Sigmoid colon (tissue), 7 donors: ENCODE measurements around the gene ADAD1. TPM values are rescaled to one million over a fixed set of nuclear protein-coding genes. Genes with fewer than 3 reads are reported as not detected.

Source experiments
- DNase-seq: peaks from one replicate; pipeline ENCODE4 v3.0.0-alpha.2; 2019
- H3K27ac ChIP-seq, 4 donors: fragments of 200-600 bp; sonication (generic); one replicate each; pipeline ENCODE4 v1.5.1; 2016 to 2019; ENCODE audit warnings: mild to moderate bottlenecking in 1 of 4
- H3K27me3 ChIP-seq, 3 donors: fragments of 200-600 bp; sonication (generic); one replicate each; pipeline ENCODE4 v1.5.1; 2019; ENCODE audit warnings: mild to moderate bottlenecking in 1 of 3
- H3K36me3 ChIP-seq, 4 donors: fragments of 200-600 bp; sonication (generic); one replicate each; pipeline ENCODE4 v1.5.1; 2016 to 2019
- H3K4me1 ChIP-seq, 4 donors: fragments of 200-600 bp; sonication (generic); one replicate each; pipeline ENCODE4 v1.5.1; 2017 to 2019
- H3K4me3 ChIP-seq, 4 donors: fragments of 200-600 bp; sonication (generic); one replicate each; pipeline ENCODE4 v1.5.1; 2017 to 2019; ENCODE audit warnings: mild to moderate bottlenecking in 2 of 4, moderate library complexity in 1 of 4
- H3K9me3 ChIP-seq, 4 donors: fragments of 200-600 bp in 3 of 4; sonication (generic) in 3 of 4; one replicate each; pipeline versions ENCODE4 v1.5.1 to v1.6.1; 2013 to 2019
- EP300 ChIP-seq, 4 donors: sonication (generic); formaldehyde crosslinking; IDR thresholded peaks; one replicate each; pipeline ENCODE4 v1.6.1; 2017; ENCODE audit warnings: antibody characterized with exemption in 4 of 4
- POLR2A ChIP-seq, 2 donors: fragments of 450-650 bp; IDR thresholded peaks; one replicate each; pipeline ENCODE4 v1.6.1; 2016; ENCODE audit warnings: antibody characterized with exemption in 2 of 2, mild to moderate bottlenecking in 2 of 2, moderate library complexity in 2 of 2
- POLR2AphosphoS5 ChIP-seq, 4 donors: sonication (generic); formaldehyde crosslinking; IDR thresholded peaks; one replicate each; pipeline ENCODE4 v1.6.1; 2017; ENCODE audit warnings: antibody characterized with exemption in 4 of 4
- WGBS, 2 donors: extraction: QIAGEN DNeasy Blood & Tissue Kit; methylation state at CpG; one replicate each; pipeline ENCODE4 v1.1.7; 2013; 5-methylcytosine and 5-hydroxymethylcytosine counted together
- intact Hi-C: fragments of 100-400 bp; cut with DNase I; formaldehyde crosslinking; loops from one replicate; pipeline ENCODE4 v1.15.1; 2023
- polyA plus RNA-seq, 3 donors: library from polyadenylated mRNA; stranded (reverse); fragments of 200-250 nt; gene quantifications; one replicate each; pipeline ENCODE4 v1.2.3, GENCODE V29; 2013
- total RNA-seq, 4 donors: library from RNA; depleted of rRNA; stranded (reverse); fragments of >200 nt; gene quantifications; one replicate each; pipeline ENCODE4 v1.1.0, GENCODE V29; 2016
- TF ChIP-seq, protein P1 (sequence below), 4 experiments: fragments of 450-650 bp in 3 of 4; fragments of 200-600 bp in 1 of 4; IDR thresholded peaks; one replicate each; pipeline ENCODE4 v1.5.1; 2016 to 2019; ENCODE audit warnings: antibody characterized with exemption in 4 of 4, mild to moderate bottlenecking in 3 of 4, moderate library complexity in 2 of 4
- donor health status: healthy with polysubstance abuse.
- donor health status: Bipolar disorder and iron deficiency.
- donor health status: healthy.

ADAD1 gene
- total and polyA plus RNA-seq, 7 donors, result not detected

DNA sequence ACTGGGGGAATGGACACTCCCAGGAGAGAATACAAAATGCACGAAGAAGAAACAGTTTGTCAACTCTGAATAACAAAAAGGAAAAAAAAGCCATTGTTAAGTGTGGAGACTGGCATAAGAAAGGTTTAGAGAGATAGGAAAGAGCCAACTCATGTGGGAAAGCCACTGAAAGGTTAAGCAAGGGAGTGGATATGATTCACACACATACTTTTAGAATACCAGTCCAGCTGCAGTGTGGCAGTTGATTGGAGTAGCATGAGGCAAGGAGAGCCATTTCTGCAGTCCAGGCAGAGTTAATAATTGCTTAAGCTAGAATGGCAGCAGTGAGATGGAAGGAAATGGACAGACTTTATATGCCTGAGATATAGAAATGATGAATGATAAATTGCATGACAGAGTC lies 36.9 kb upstream of the ADAD1 start:
- Histone ChIP-seq H3K27me3 (no peaks in the 10 kb centered on the region), H3K27ac (no peak overlapping the region), H3K9me3 (no peaks in the 10 kb centered on the region), H3K36me3 (peaks cover 0 to 75% (median 2%) of the 10 kb centered on the region in 4 donors), H3K4me1 (no peaks in the 10 kb centered on the region), H3K4me3 (no peak overlapping the region)
- DNase-seq, result no peak
- intact Hi-C loops, result no loop called here
- TF ChIP-seq POLR2AphosphoS5 (IDR thresholded peaks at IDR 0.05) (no peak), EP300 (IDR thresholded peaks at IDR 0.05) (no peak), POLR2A (IDR thresholded peaks at IDR 0.05) (no peak)
- TF ChIP-seq, protein P1, sequence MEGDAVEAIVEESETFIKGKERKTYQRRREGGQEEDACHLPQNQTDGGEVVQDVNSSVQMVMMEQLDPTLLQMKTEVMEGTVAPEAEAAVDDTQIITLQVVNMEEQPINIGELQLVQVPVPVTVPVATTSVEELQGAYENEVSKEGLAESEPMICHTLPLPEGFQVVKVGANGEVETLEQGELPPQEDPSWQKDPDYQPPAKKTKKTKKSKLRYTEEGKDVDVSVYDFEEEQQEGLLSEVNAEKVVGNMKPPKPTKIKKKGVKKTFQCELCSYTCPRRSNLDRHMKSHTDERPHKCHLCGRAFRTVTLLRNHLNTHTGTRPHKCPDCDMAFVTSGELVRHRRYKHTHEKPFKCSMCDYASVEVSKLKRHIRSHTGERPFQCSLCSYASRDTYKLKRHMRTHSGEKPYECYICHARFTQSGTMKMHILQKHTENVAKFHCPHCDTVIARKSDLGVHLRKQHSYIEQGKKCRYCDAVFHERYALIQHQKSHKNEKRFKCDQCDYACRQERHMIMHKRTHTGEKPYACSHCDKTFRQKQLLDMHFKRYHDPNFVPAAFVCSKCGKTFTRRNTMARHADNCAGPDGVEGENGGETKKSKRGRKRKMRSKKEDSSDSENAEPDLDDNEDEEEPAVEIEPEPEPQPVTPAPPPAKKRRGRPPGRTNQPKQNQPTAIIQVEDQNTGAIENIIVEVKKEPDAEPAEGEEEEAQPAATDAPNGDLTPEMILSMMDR (IDR thresholded peaks at IDR 0.05), result no peak
- WGBS, 2 donors, result 95 to 96% methylated on average over 1 of the region's 1 CpG

DNA sequence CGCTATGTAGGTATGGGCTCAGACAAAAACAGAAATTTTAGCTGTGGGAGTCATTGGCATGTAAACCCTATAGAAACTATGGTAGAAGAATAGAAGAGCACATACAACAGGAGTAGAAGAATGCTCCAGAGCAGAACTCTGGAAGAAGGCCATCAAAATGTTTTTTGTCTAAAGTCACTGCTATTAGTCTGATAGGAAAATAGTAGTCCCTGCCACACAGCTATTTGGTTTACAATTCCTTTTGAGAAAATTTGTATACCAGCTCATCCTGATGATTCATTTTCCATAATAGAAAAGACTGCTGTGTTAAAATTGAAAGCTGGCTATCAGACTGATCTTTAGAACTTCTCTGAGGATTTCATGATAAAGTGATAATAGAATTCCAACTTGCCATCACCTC lies 32.8 kb upstream of the ADAD1 start:
- Histone ChIP-seq H3K27me3 (no peaks in the 10 kb centered on the region), H3K4me1 (no peaks in the 10 kb centered on the region), H3K36me3 (peaks cover 3 to 84% (median 22%) of the 10 kb centered on the region in 4 donors), H3K4me3 (no peak overlapping the region), H3K9me3 (no peaks in the 10 kb centered on the region), H3K27ac (no peak overlapping the region)
- intact Hi-C loops, result no loop called here
- 97 to 98% methylated on average over 1 of the region's 1 CpG for WGBS, 2 donors
- DNase-seq, result no peak
- TF ChIP-seq POLR2A (IDR thresholded peaks at IDR 0.05) (no peak), EP300 (IDR thresholded peaks at IDR 0.05) (no peak), POLR2AphosphoS5 (IDR thresholded peaks at IDR 0.05) (no peak)
- TF ChIP-seq, protein P1 (IDR thresholded peaks at IDR 0.05), result no peak

DNA sequence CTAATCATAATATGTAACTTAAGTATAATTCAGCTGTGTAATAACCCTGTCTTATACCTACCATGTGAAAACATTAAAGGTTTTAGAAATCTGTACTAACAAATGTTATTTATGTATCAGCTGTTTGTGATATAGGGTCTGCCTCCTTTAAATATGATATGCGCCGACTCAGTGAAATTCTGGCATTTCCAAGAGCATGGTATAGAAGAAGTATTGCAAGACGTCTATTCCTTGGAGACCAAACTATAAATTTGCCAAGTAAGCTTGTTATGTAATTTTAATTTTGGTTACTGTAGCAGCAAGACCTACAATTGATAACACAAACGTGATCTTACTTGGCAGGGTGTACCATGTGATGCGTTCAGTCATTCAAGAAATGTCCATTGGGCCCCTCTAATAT lies 32.3 kb upstream of the ADAD1 start:
- Histone ChIP-seq H3K4me3 (no peak overlapping the region), H3K27ac (no peak overlapping the region), H3K4me1 (no peaks in the 10 kb centered on the region), H3K9me3 (no peaks in the 10 kb centered on the region), H3K36me3 (peaks cover 3 to 88% (median 22%) of the 10 kb centered on the region in 4 donors), H3K27me3 (no peaks in the 10 kb centered on the region)
- intact Hi-C loops, result no loop called here
- WGBS, 2 donors, result 92 to 93% methylated on average over 5 of the region's 5 CpGs
- no peak for DNase-seq
- TF ChIP-seq POLR2AphosphoS5 (IDR thresholded peaks at IDR 0.05) (no peak), POLR2A (IDR thresholded peaks at IDR 0.05) (no peak), EP300 (IDR thresholded peaks at IDR 0.05) (no peak)
- TF ChIP-seq, protein P1 (IDR thresholded peaks at IDR 0.05), result no peak

DNA sequence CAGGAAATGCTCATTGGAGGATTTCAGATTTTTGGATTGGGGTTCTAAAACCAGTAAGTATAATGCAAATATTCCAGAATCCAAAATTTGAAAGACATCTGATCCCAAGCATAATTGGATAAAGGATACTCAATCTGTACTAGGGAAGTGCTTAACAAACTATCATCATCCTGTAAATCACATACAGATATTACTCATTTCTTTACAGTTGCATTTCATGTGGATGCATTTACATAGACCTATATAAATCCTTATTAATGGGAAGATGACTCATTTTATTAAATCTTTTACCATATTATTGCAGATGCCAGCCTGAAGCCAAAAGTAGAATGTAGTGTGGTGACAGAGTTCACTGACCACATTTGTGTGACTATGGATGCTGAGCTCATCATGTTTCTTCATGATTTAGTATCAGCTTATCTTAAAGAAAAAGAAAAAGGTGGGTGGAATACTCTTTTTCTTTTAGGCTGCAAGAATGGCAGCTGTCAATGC lies 22.4 kb upstream of the ADAD1 start:
- intact Hi-C loops, result no loop called here
- Histone ChIP-seq H3K9me3 (no peaks in the 10 kb centered on the region), H3K4me3 (no peak overlapping the region), H3K4me1 (no peaks in the 10 kb centered on the region), H3K36me3 (peaks cover 0 to 97% (median 23%) of the 10 kb centered on the region in 4 donors), H3K27me3 (no peaks in the 10 kb centered on the region), H3K27ac (no peak overlapping the region)
- no peak for DNase-seq
- no peak for TF ChIP-seq POLR2AphosphoS5 (IDR thresholded peaks at IDR 0.05)
- no peak for TF ChIP-seq POLR2A (IDR thresholded peaks at IDR 0.05)
- no peak for TF ChIP-seq EP300 (IDR thresholded peaks at IDR 0.05)
- TF ChIP-seq, protein P1 (IDR thresholded peaks at IDR 0.05), result no peak

DNA sequence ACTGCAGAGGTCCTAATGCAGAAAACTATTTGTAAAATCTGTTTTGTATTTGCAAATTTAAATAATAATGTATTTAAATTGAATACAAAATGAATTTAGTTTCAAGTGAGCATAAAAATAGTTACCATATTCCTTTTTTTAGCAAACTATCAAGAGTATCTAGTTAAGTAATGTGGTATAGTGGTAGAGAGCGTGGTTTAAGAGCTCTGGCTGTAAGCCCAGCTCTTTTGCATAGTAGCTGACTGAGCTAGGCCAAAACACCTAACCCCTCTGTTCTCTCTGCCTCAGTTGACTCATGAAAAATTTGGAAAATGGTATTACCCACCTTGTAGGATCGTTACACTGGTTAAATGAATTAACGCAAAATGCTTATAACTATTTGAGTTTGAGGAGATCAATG lies 18.1 kb upstream of the ADAD1 start:
- DNase-seq, result no peak
- H3K27me3 ChIP-seq, result no peaks in the 10 kb centered on the region
- no peak overlapping the region for H3K27ac ChIP-seq
- 96 to 97% methylated on average over 3 of the region's 3 CpGs for WGBS, 2 donors
- no peak for TF ChIP-seq POLR2AphosphoS5 (IDR thresholded peaks at IDR 0.05)
- TF ChIP-seq POLR2A (IDR thresholded peaks at IDR 0.05), result no peak
- TF ChIP-seq, protein P1 (IDR thresholded peaks at IDR 0.05), result no peak
- no peak for TF ChIP-seq EP300 (IDR thresholded peaks at IDR 0.05)
- no peaks in the 10 kb centered on the region for H3K4me1 ChIP-seq
- intact Hi-C loops, result no loop called here
- no peak overlapping the region for H3K4me3 ChIP-seq
- H3K36me3 ChIP-seq, result peaks cover 0 to 79% (median 21%) of the 10 kb centered on the region in 4 donors
- no peaks in the 10 kb centered on the region for H3K9me3 ChIP-seq
